HL-60 (cell line): Measurements from ENCODE around the gene CALU.

Source experiments
- CTCF ChIP-seq: IDR thresholded peaks from one replicate; pipeline ENCODE4 v1.5.1; 2011; ENCODE audit warnings: low read length, control low read depth, inconsistent platforms; ENCODE audit not compliant: insufficient read depth
- GABPA ChIP-seq: IDR thresholded peaks from 2 replicates; pipeline ENCODE4 v1.6.1; 2012; ENCODE audit warnings: low read depth
- POLR2AphosphoS5 ChIP-seq: IDR thresholded peaks from 2 replicates; pipeline ENCODE4 v1.6.1; 2012; ENCODE audit warnings: low read depth
- SPI1 ChIP-seq: IDR thresholded peaks from 2 replicates; pipeline ENCODE4 v1.6.1; 2012; ENCODE audit warnings: low read depth, mild to moderate bottlenecking, borderline replicate concordance
- TF ChIP-seq, protein P1 (sequence below): IDR thresholded peaks from 2 replicates; pipeline ENCODE4 v1.6.1; 2012; ENCODE audit warnings: low read depth; ENCODE audit not compliant: insufficient replicate concordance

DNA sequence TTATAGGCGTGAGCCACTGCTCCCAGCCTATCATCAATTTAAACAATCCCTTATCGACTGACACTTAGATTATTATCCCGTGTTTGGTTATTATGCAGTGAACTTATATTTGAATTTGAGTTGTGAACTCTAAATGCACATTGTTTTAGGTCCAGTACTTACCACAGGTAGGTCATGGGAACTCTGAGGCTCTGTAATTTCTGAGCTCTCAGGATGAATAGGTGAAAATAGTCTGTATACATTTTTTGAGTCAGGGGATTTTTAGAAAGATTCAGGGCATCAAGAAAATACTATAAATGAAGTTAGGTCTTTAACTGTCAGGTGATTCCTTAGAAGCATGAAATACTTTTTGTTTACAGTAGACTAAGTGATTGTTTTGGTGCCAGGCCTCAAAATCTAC, 61.4 kb downstream of the CALU start:
- TF ChIP-seq CTCF, result no peak
- TF ChIP-seq POLR2AphosphoS5, result no peak
- TF ChIP-seq, protein P1, sequence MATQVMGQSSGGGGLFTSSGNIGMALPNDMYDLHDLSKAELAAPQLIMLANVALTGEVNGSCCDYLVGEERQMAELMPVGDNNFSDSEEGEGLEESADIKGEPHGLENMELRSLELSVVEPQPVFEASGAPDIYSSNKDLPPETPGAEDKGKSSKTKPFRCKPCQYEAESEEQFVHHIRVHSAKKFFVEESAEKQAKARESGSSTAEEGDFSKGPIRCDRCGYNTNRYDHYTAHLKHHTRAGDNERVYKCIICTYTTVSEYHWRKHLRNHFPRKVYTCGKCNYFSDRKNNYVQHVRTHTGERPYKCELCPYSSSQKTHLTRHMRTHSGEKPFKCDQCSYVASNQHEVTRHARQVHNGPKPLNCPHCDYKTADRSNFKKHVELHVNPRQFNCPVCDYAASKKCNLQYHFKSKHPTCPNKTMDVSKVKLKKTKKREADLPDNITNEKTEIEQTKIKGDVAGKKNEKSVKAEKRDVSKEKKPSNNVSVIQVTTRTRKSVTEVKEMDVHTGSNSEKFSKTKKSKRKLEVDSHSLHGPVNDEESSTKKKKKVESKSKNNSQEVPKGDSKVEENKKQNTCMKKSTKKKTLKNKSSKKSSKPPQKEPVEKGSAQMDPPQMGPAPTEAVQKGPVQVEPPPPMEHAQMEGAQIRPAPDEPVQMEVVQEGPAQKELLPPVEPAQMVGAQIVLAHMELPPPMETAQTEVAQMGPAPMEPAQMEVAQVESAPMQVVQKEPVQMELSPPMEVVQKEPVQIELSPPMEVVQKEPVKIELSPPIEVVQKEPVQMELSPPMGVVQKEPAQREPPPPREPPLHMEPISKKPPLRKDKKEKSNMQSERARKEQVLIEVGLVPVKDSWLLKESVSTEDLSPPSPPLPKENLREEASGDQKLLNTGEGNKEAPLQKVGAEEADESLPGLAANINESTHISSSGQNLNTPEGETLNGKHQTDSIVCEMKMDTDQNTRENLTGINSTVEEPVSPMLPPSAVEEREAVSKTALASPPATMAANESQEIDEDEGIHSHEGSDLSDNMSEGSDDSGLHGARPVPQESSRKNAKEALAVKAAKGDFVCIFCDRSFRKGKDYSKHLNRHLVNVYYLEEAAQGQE, result no peak
- no peak for TF ChIP-seq GABPA
- TF ChIP-seq SPI1, result no peak
